ENCODE data around the gene COL15A1.
"Not testable (repeated sequence)": the region's sequence is repeated elsewhere in the genome, so short reads cannot be mapped to it uniquely, and the experiment has no call there.

Gene COL15A1

GRCh38 chr9:98995971-98996504 is 52.3 kb downstream of the COL15A1 start:
- DNase-seq: no peak

- DNase-seq: no peak
These were observed 53.9 kb downstream of the COL15A1 start for GRCh38 chr9:98997604-98998003.

GRCh38 chr9:98998441-98999151 is 54.9 kb downstream of the COL15A1 start:
- peak in 1 of 2 donors; percentile 46 for DNase-seq

- DNase-seq: no peak
These were observed 55.4 kb downstream of the COL15A1 start for GRCh38 chr9:98999152-98999525.

GRCh38 chr9:99000476-99001395 is 57.0 kb downstream of the COL15A1 start:
- DNase-seq: peak in 1 of 2 donors; percentile 59

GRCh38 chr9:99001892-99002291 is 58.2 kb downstream of the COL15A1 start:
- no peak for DNase-seq

GRCh38 chr9:99002706-99003105 is 59.0 kb downstream of the COL15A1 start:
- DNase-seq: no peak

- DNase-seq: no peak
These were observed 59.6 kb downstream of the COL15A1 start for GRCh38 chr9:99003308-99003707.

- no peak for DNase-seq
These were observed 60.4 kb downstream of the COL15A1 start for GRCh38 chr9:99004115-99004514.

- DNase-seq: no peak
These were observed 61.2 kb downstream of the COL15A1 start for GRCh38 chr9:99004717-99005460.

GRCh38 chr9:99005651-99006050 is 61.9 kb downstream of the COL15A1 start:
- no peak for DNase-seq

- no peak for DNase-seq
These were observed 62.8 kb downstream of the COL15A1 start for GRCh38 chr9:99006511-99006910.

- no peak for DNase-seq
These were observed 63.3 kb downstream of the COL15A1 start for GRCh38 chr9:99006979-99007378.

- DNase-seq: no peak
These were observed 64.5 kb downstream of the COL15A1 start for GRCh38 chr9:99008203-99008602.

- not testable (repeated sequence) for DNase-seq
These were observed 66.7 kb downstream of the COL15A1 start for GRCh38 chr9:99010393-99010792.

- DNase-seq: no peak
These were observed 67.5 kb downstream of the COL15A1 start for GRCh38 chr9:99011161-99011709.

- DNase-seq: no peak
These were observed 69.3 kb downstream of the COL15A1 start for GRCh38 chr9:99012957-99013512.

GRCh38 chr9:99013550-99013949 is 69.8 kb downstream of the COL15A1 start:
- peak in 1 of 2 donors; percentile 50 for DNase-seq

- DNase-seq: no peak
These were observed 71.7 kb downstream of the COL15A1 start for GRCh38 chr9:99015448-99015847.

- DNase-seq: no peak
These were observed 72.2 kb downstream of the COL15A1 start for GRCh38 chr9:99015890-99016289.

GRCh38 chr9:99016681-99017387 is 73.1 kb downstream of the COL15A1 start:
- DNase-seq: no peak

GRCh38 chr9:99018653-99019052 is 74.9 kb downstream of the COL15A1 start:
- no peak for DNase-seq
